H1 (cell line): Measurements from ENCODE around the gene ELOF1. TPM values are rescaled to one million over a fixed set of nuclear protein-coding genes. Genes with fewer than 3 reads are reported as not detected.

Source experiments
- ATF2 ChIP-seq: IDR thresholded peaks from 2 replicates; pipeline ENCODE4 v1.6.1; 2012; ENCODE audit warnings: low read length, inconsistent platforms
- CBX5 ChIP-seq: fragments of 300-800, 300-1000 bp; sonication (generic); IDR thresholded peaks from 2 replicates; pipeline ENCODE4 v1.7.1; 2016; ENCODE audit warnings: antibody characterized with exemption, low read length, low read depth
- GABPA ChIP-seq: IDR thresholded peaks from 2 replicates; pipeline ENCODE4 v1.6.1; 2011; ENCODE audit warnings: mild to moderate bottlenecking, low read length, moderate library complexity, borderline replicate concordance; ENCODE audit not compliant: insufficient read depth
- KDM5A ChIP-seq: fragments of 200-600 bp; IDR thresholded peaks from 2 replicates; pipeline ENCODE4 v1.7.1; 2012; ENCODE audit warnings: mild to moderate bottlenecking, low read length, inconsistent platforms, mixed read lengths
- NRF1 ChIP-seq: IDR thresholded peaks from 2 replicates; pipeline ENCODE4 v1.6.1; 2011; ENCODE audit warnings: mild to moderate bottlenecking, low read depth, low read length, improper control_type of control experiment
- SIX5 ChIP-seq: IDR thresholded peaks from 2 replicates; pipeline ENCODE4 v1.6.1; 2011; ENCODE audit warnings: mild to moderate bottlenecking, low read depth, low read length
- polyA plus RNA-seq, 7 experiments: library from polyadenylated mRNA; depleted of rRNA in 3 of 7; stranded (reverse) in 5 of 7; unstranded in 2 of 7; fragments of >200 nt in 5 of 7; fragments of 200-250 nt in 2 of 7; gene quantifications; 1 replicate in 5 of 7; 2 replicates in 1 of 7; 4 replicates in 1 of 7; pipeline versions ENCODE4 v1.2.1 to v1.2.3, GENCODE V29; 2011 to 2013; ENCODE audit warnings: missing spikeins in 2 of 7, mixed read lengths in 2 of 7
- total RNA-seq: library from RNA; stranded (reverse); fragmentation: NEBNext Ultra II Directional; extraction: Animal tissue kit (Norgen Biotek cat#: 25700); gene quantifications from 2 replicates; pipeline ENCODE4 v1.2.1, GENCODE V29; 2021

The ELOF1 gene
- total and polyA plus RNA-seq, 2 of the 8 experiments (the other 6 are each of a cell fraction or from before 2014, with no cell fraction given) = 84.2 to 101 TPM

DNA sequence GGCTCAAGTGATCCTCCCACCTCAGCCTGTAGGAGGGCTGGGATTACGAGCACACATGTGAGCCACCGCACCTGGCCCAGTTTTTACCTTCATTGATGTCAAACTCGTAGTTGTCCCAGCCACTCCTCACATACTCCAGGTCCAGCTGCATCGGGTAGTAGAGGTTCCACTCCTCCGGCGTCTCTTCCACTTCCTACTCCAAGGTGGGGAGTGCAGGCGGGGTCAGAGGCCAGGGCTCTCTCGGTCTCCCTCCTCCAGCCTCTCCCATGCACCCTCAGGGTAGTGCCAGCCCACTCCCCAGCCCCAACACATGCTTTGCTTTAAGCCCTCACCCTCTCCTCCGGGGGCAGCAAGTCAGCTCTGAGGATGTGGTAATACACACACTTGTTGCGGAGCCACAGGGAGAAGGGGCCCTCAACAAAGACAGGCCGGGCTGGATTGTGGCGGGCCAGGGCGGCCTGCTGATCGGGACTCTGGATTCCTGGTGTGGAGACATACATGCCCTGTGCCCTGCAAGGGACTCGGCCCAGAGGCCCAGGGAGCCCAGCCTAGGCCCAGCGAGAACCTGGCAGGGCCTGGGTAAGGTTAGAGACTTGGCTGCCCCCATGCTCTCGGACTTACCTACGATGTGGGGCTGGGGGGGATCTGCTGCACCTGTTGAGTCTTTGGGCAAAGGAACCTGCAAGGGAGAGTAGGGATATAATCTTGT is 51.5 kb downstream of the ELOF1 start (continued):
- TF ChIP-seq CBX5 = no peak
- TF ChIP-seq KDM5A = no peak
- no peak for TF ChIP-seq NRF1
- no peak for TF ChIP-seq ATF2
- TF ChIP-seq SIX5 = no peak
- no peak for TF ChIP-seq GABPA
- TF ChIP-seq, all 59 proteins: peak for 0
